ENCODE results near the gene COMMD10. TPM values are rescaled to one million over a fixed set of nuclear protein-coding genes. Genes with fewer than 3 reads are reported as not detected.
A peak's percentile ranks its signal among the peaks of the same experiment; 100 is the strongest.

COMMD10 gene
- total RNA-seq, 1 donor from 2014 or later = 21.8 TPM

- no peak overlapping the region for H3K27ac Mint-ChIP-seq
- peaks cover 12% of the 10 kb centered on the region for H3K9me3 Mint-ChIP-seq
- H3K36me3 Mint-ChIP-seq (ENCODE audit: low read depth) = peaks cover 7% of the 10 kb centered on the region
- H3K27me3 Mint-ChIP-seq (ENCODE audit: insufficient read depth) = no peaks in the 10 kb centered on the region
- no peaks in the 10 kb centered on the region for H3K4me1 Mint-ChIP-seq (ENCODE audit: low read depth)
- DNase-seq (ENCODE audit: low spot score) = no peak
- intact Hi-C loops (cut with micrococcal nuclease) = no loop called here
- H3K4me3 Mint-ChIP-seq = no peak overlapping the region
Measured at GRCh38 chr5:116289276-116289675, 204.5 kb downstream of the COMMD10 start.

DNA sequence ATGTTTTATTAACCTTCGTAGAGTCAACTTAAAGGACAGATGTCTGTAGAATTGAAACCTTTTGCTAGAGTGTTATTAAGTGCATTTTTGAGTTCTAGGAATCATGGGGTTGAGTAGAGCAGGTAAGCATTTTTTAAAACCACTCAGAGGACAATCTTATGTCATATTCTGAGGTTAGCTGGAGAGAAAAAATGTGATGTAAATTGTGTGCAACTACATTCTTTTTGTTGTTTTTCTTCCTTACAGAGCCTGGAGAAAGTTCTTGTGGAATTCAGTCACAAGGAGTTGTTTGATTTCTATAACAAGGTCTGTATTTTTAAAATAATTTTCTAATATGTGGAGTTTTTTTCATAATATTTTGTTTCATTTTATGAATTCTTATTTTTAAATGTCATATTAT is 206.4 kb downstream of the COMMD10 start:
- intact Hi-C loops (cut with micrococcal nuclease) = no loop called here
- peaks cover 15% of the 10 kb centered on the region for H3K9me3 Mint-ChIP-seq
- H3K27me3 Mint-ChIP-seq (ENCODE audit: insufficient read depth) = no peaks in the 10 kb centered on the region
- DNase-seq (ENCODE audit: low spot score) = no peak
- no peak overlapping the region for H3K4me3 Mint-ChIP-seq
- H3K27ac Mint-ChIP-seq = no peak overlapping the region
- H3K4me1 Mint-ChIP-seq (ENCODE audit: low read depth) = no peaks in the 10 kb centered on the region
- peaks cover 8% of the 10 kb centered on the region for H3K36me3 Mint-ChIP-seq (ENCODE audit: low read depth)

- Mint-ChIP-seq H3K4me3 (no peak overlapping the region), H3K9me3 (peaks cover 19% of the 10 kb centered on the region), H3K27ac (no peak overlapping the region), H3K4me1 (ENCODE audit: low read depth) (no peaks in the 10 kb centered on the region), H3K27me3 (ENCODE audit: insufficient read depth) (no peaks in the 10 kb centered on the region), H3K36me3 (ENCODE audit: low read depth) (peaks cover 14% of the 10 kb centered on the region)
- no peak for DNase-seq (ENCODE audit: low spot score)
- intact Hi-C loops (cut with micrococcal nuclease) = no loop called here
Measured at GRCh38 chr5:116292321-116292720, 207.5 kb downstream of the COMMD10 start.

DNA sequence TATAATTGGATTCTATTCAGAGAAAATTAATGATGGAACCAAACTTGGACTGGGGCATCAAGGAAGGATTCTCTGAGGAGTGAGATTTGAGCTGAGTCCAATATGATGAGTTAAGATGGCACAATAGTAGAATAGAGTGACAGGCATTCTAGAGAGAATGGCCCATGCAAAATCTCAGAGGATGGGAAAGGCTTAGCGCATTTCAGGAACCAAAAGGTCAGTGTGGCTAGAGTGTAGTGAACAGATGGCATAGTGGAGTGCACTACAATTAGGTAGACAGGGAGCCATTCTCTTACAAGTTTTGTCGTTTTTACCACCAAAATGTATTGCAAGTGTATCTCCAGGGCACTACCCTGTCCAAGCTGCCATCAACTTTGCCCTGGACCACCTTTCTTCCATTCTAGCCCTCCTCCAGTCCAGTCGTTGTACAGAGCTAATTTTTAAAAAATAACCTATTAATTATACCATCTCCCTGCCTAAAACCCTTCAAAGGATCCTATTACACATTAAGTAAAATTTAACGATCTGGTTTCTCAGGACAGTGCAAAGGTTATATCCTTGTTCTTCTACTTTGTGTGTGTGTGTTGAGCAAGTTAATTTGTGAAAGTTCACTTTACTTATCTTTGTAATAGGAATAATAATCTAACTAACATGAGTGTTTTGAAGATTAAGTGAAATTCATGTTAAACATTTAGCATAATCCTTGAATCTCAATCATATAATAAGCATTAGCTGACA is 211.7 kb downstream of the COMMD10 start:
- peaks cover 20% of the 10 kb centered on the region for H3K36me3 Mint-ChIP-seq (ENCODE audit: low read depth)
- intact Hi-C loops (cut with micrococcal nuclease) = no loop called here
- DNase-seq (ENCODE audit: low spot score) = no peak
- no peaks in the 10 kb centered on the region for H3K27me3 Mint-ChIP-seq (ENCODE audit: insufficient read depth)
- H3K27ac Mint-ChIP-seq = no peak overlapping the region
- H3K4me1 Mint-ChIP-seq (ENCODE audit: low read depth) = no peaks in the 10 kb centered on the region
- peaks cover 19% of the 10 kb centered on the region for H3K9me3 Mint-ChIP-seq
- no peak overlapping the region for H3K4me3 Mint-ChIP-seq

- no peaks in the 10 kb centered on the region for H3K27me3 Mint-ChIP-seq (ENCODE audit: insufficient read depth)
- no peak for DNase-seq (ENCODE audit: low spot score)
- peaks cover 19% of the 10 kb centered on the region for H3K9me3 Mint-ChIP-seq
- H3K36me3 Mint-ChIP-seq (ENCODE audit: low read depth) = peaks cover 20% of the 10 kb centered on the region
- no peak overlapping the region for H3K27ac Mint-ChIP-seq
- intact Hi-C loops (cut with micrococcal nuclease) = no loop called here
- no peaks in the 10 kb centered on the region for H3K4me1 Mint-ChIP-seq (ENCODE audit: low read depth)
- H3K4me3 Mint-ChIP-seq = no peak overlapping the region
Measured at GRCh38 chr5:116297296-116297814, 212.5 kb downstream of the COMMD10 start.

DNA sequence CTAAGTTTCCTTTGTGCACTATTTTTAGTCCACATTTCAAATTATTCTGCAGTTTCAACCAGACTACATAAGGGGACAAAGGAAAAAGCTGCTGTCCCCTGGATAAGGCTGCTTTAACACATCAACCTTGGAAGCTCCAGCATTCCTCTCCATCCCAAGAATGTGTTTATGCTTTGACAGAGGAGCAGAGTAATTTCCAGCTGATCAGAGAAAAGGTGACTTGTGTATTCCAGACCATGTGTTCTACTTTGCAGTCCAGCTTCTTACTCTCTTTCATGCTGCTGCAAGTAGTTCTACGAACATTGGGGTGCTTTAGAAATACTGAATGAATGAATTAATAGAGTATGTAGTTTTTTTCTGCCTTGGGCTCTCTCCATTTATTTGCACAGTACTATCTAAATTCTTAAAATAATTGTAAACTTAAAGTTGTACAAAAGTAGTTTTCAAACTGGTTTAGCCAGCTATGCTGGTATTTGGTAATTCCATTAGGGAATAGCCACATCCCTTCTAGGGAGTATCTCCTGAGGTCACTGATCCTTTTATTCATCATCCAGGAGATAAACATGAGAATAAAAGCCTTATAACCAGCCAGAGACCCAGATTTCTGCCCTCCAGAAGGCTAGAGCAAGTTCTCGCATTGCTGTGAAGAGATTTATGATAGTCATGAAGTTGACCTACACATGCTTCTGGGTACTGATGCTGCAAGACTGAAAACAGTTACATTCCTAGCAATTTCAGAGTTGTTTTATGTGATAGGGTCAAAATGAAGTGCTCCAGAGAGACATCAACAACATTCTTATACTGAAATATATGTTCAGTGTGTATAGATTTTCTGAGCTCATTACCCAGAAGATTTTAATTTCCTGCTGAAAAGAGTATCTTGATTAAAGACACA is 215.2 kb downstream of the COMMD10 start:
- Mint-ChIP-seq H3K27me3 (ENCODE audit: insufficient read depth) (no peaks in the 10 kb centered on the region), H3K27ac (no peak overlapping the region), H3K4me3 (no peak overlapping the region), H3K36me3 (ENCODE audit: low read depth) (peaks cover 20% of the 10 kb centered on the region), H3K4me1 (ENCODE audit: low read depth) (no peaks in the 10 kb centered on the region), H3K9me3 (peaks cover 19% of the 10 kb centered on the region)
- intact Hi-C loops (cut with micrococcal nuclease) = no loop called here
- no peak for DNase-seq (ENCODE audit: low spot score)

DNA sequence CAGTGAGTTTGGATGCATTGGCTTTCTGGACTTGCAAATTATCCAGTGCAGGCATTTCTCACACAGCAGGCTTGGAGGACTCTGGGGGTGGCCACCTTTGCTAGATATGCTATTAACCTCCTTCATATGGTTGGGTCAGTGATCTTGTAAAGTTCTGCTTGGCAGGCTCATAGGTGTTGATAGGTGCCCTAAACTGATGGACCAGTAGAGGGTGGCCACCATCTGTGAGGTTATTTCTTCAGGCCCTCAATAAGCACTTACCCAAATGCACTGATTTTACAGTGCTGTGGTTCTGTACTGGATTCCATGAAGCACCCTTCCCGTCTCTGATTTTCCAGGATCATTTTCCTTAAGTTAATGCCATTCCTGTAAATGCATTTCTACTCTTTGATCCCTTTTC is 216.3 kb downstream of the COMMD10 start:
- intact Hi-C loops (cut with micrococcal nuclease) = no loop called here
- no peak overlapping the region for H3K4me3 Mint-ChIP-seq
- H3K27ac Mint-ChIP-seq = no peak overlapping the region
- H3K9me3 Mint-ChIP-seq = peaks cover 17% of the 10 kb centered on the region
- no peaks in the 10 kb centered on the region for H3K4me1 Mint-ChIP-seq (ENCODE audit: low read depth)
- peaks cover 27% of the 10 kb centered on the region for H3K36me3 Mint-ChIP-seq (ENCODE audit: low read depth)
- no peaks in the 10 kb centered on the region for H3K27me3 Mint-ChIP-seq (ENCODE audit: insufficient read depth)
- no peak for DNase-seq (ENCODE audit: low spot score)

GRCh38 chr5:116303340-116303739 is 218.5 kb downstream of the COMMD10 start:
- no peaks in the 10 kb centered on the region for H3K4me1 Mint-ChIP-seq (ENCODE audit: low read depth)
- no peaks in the 10 kb centered on the region for H3K27me3 Mint-ChIP-seq (ENCODE audit: insufficient read depth)
- intact Hi-C loops (cut with micrococcal nuclease) = no loop called here
- peaks cover 28% of the 10 kb centered on the region for H3K36me3 Mint-ChIP-seq (ENCODE audit: low read depth)
- H3K27ac Mint-ChIP-seq = no peak overlapping the region
- no peak overlapping the region for H3K4me3 Mint-ChIP-seq
- H3K9me3 Mint-ChIP-seq = peaks cover 14% of the 10 kb centered on the region
- no peak for DNase-seq (ENCODE audit: low spot score)

DNA sequence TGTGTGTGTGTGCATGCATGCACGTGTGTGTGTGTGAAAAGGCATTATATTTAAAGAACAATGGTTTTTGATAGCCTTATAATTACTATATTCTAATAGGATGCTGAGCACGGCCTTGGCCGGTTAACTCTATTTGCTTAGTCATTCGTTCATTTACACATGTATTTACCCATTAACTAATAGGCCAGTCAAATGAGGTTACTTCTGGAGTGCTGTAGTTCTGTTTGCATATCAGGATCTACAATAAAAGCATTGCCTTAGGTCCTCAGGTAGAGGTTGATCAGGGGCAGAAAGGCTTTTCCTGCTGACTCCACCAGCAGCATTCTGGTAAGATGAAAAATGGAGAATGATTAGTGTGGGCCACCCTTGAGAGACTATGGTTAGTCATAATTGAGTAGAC is 219.0 kb downstream of the COMMD10 start:
- intact Hi-C loops (cut with micrococcal nuclease) = no loop called here
- Mint-ChIP-seq H3K27ac (no peak overlapping the region), H3K9me3 (peaks cover 14% of the 10 kb centered on the region), H3K27me3 (ENCODE audit: insufficient read depth) (no peaks in the 10 kb centered on the region), H3K4me1 (ENCODE audit: low read depth) (no peaks in the 10 kb centered on the region), H3K4me3 (no peak overlapping the region), H3K36me3 (ENCODE audit: low read depth) (peaks cover 28% of the 10 kb centered on the region)
- no peak for DNase-seq (ENCODE audit: low spot score)

- intact Hi-C loops (cut with micrococcal nuclease) = no loop called here
- H3K27me3 Mint-ChIP-seq (ENCODE audit: insufficient read depth) = no peaks in the 10 kb centered on the region
- H3K4me3 Mint-ChIP-seq = no peak overlapping the region
- H3K4me1 Mint-ChIP-seq (ENCODE audit: low read depth) = no peaks in the 10 kb centered on the region
- H3K9me3 Mint-ChIP-seq = peaks cover 21% of the 10 kb centered on the region
- peaks cover 22% of the 10 kb centered on the region for H3K36me3 Mint-ChIP-seq (ENCODE audit: low read depth)
- H3K27ac Mint-ChIP-seq = no peak overlapping the region
- DNase-seq (ENCODE audit: low spot score) = no peak
Measured at GRCh38 chr5:116305899-116306298, 221.1 kb downstream of the COMMD10 start.

- Mint-ChIP-seq H3K36me3 (ENCODE audit: low read depth) (peaks cover 25% of the 10 kb centered on the region), H3K9me3 (peaks cover 28% of the 10 kb centered on the region), H3K27ac (no peak overlapping the region), H3K4me1 (ENCODE audit: low read depth) (no peaks in the 10 kb centered on the region), H3K27me3 (ENCODE audit: insufficient read depth) (no peaks in the 10 kb centered on the region), H3K4me3 (no peak overlapping the region)
- intact Hi-C loops (cut with micrococcal nuclease) = no loop called here
- no peak for DNase-seq (ENCODE audit: low spot score)
Measured at GRCh38 chr5:116306846-116307245, 222.0 kb downstream of the COMMD10 start.

- H3K27me3 Mint-ChIP-seq (ENCODE audit: insufficient read depth) = no peaks in the 10 kb centered on the region
- H3K27ac Mint-ChIP-seq = no peak overlapping the region
- H3K9me3 Mint-ChIP-seq = peaks cover 28% of the 10 kb centered on the region
- intact Hi-C loops (cut with micrococcal nuclease) = no loop called here
- DNase-seq (ENCODE audit: low spot score) = no peak
- peaks cover 24% of the 10 kb centered on the region for H3K36me3 Mint-ChIP-seq (ENCODE audit: low read depth)
- peaks cover 6% of the 10 kb centered on the region for H3K4me1 Mint-ChIP-seq (ENCODE audit: low read depth)
- no peak overlapping the region for H3K4me3 Mint-ChIP-seq
Measured at GRCh38 chr5:116308391-116308790, 223.6 kb downstream of the COMMD10 start.

GRCh38 chr5:116313366-116313765 is 228.5 kb downstream of the COMMD10 start:
- DNase-seq (ENCODE audit: low spot score) = no peak
- Mint-ChIP-seq H3K27ac (no peak overlapping the region), H3K9me3 (peaks cover 18% of the 10 kb centered on the region), H3K36me3 (ENCODE audit: low read depth) (peaks cover 12% of the 10 kb centered on the region), H3K27me3 (ENCODE audit: insufficient read depth) (no peaks in the 10 kb centered on the region), H3K4me3 (peak overlapping the region; percentile 42), H3K4me1 (ENCODE audit: low read depth) (peaks cover 20% of the 10 kb centered on the region)
- intact Hi-C loops (cut with micrococcal nuclease) = no loop called here
